Cardiac fibroblast (primary cell): ENCODE data around the gene SLC45A2.

ENCODE experiments used
- DNase-seq, 2 donors: peaks; one replicate each; pipeline versions ENCODE4 v3.0.0 to v3.0.0-alpha.2; 2010; ENCODE audit warnings: low read depth in 2 of 2
- H3K4me3 ChIP-seq, 2 donors: replicated peaks in 1 of 2; 1 replicate in 1 of 2; 2 replicates in 1 of 2; pipeline ENCODE4 v1.5.1; 2011; ENCODE audit warnings: low read depth in 2 of 2, low read length in 2 of 2, mild to moderate bottlenecking in 2 of 2, moderate library complexity in 1 of 2
- TF ChIP-seq, protein P1 (sequence below): IDR thresholded peaks from one replicate; pipeline ENCODE4 v1.5.1; 2011; ENCODE audit warnings: low read depth, mild to moderate bottlenecking, low read length, inconsistent platforms

Gene SLC45A2

DNA sequence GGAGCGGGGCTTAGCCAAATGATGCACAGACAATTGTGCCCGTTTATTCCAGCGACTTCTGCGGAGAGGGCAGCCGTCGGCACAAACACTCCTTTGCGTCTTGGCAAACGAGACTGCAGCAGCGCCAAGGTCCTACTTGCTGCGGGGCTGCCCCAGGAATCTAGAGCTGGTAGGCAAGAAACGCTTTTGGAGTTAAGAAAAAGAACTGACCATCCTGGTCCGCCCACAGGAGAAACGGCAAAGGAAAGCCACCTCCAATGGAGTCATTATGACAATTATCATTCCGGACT is 46.0 kb downstream of the SLC45A2 start:
- DNase-seq, result no peak
- no peak overlapping the region for H3K4me3 ChIP-seq

DNA sequence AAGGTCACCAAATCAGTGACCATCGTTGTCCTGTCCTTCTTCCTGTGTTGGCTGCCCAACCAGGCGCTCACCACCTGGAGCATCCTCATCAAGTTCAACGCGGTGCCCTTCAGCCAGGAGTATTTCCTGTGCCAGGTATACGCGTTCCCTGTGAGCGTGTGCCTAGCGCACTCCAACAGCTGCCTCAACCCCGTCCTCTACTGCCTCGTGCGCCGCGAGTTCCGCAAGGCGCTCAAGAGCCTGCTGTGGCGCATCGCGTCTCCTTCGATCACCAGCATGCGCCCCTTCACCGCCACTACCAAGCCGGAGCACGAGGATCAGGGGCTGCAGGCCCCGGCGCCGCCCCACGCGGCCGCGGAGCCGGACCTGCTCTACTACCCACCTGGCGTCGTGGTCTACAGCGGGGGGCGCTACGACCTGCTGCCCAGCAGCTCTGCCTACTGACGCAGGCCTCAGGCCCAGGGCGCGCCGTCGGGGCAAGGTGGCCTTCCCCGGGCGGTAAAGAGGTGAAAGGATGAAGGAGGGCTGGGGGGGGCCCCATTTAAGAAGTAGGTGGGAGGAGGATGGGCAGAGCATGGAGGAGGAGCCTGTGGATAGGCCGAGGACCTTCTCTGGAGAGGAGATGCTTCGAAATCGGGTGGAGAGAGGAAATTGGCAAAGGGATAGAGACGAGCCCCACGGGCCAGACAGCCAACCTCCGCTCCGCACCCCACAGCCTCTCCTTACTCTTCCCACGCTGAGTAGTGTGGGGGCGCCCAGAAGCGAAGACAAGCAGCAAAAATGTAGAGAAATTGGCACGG is 46.6 kb downstream of the SLC45A2 start:
- peak in 1 of 2 donors; percentile 9 for DNase-seq
- TF ChIP-seq, protein P1, sequence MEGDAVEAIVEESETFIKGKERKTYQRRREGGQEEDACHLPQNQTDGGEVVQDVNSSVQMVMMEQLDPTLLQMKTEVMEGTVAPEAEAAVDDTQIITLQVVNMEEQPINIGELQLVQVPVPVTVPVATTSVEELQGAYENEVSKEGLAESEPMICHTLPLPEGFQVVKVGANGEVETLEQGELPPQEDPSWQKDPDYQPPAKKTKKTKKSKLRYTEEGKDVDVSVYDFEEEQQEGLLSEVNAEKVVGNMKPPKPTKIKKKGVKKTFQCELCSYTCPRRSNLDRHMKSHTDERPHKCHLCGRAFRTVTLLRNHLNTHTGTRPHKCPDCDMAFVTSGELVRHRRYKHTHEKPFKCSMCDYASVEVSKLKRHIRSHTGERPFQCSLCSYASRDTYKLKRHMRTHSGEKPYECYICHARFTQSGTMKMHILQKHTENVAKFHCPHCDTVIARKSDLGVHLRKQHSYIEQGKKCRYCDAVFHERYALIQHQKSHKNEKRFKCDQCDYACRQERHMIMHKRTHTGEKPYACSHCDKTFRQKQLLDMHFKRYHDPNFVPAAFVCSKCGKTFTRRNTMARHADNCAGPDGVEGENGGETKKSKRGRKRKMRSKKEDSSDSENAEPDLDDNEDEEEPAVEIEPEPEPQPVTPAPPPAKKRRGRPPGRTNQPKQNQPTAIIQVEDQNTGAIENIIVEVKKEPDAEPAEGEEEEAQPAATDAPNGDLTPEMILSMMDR, result no peak
- no peak overlapping the region for H3K4me3 ChIP-seq

More for the DNA sequence above, 46.0 kb downstream of the SLC45A2 start:
- TF ChIP-seq, protein P1, result no peak

DNA sequence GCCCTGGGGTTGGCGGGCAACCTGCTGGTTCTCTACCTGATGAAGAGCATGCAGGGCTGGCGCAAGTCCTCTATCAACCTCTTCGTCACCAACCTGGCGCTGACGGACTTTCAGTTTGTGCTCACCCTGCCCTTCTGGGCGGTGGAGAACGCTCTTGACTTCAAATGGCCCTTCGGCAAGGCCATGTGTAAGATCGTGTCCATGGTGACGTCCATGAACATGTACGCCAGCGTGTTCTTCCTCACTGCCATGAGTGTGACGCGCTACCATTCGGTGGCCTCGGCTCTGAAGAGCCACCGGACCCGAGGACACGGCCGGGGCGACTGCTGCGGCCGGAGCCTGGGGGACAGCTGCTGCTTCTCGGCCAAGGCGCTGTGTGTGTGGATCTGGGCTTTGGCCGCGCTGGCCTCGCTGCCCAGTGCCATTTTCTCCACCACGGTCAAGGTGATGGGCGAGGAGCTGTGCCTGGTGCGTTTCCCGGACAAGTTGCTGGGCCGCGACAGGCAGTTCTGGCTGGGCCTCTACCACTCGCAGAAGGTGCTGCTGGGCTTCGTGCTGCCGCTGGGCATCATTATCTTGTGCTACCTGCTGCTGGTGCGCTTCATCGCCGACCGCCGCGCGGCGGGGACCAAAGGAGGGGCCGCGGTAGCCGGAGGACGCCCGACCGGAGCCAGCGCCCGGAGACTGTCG is 47.3 kb downstream of the SLC45A2 start:
- TF ChIP-seq, protein P1, result no peak
- H3K4me3 ChIP-seq, result peak overlapping the region; percentile 45 to 57
- DNase-seq, result peak in 1 of 2 donors; percentile 18

DNA sequence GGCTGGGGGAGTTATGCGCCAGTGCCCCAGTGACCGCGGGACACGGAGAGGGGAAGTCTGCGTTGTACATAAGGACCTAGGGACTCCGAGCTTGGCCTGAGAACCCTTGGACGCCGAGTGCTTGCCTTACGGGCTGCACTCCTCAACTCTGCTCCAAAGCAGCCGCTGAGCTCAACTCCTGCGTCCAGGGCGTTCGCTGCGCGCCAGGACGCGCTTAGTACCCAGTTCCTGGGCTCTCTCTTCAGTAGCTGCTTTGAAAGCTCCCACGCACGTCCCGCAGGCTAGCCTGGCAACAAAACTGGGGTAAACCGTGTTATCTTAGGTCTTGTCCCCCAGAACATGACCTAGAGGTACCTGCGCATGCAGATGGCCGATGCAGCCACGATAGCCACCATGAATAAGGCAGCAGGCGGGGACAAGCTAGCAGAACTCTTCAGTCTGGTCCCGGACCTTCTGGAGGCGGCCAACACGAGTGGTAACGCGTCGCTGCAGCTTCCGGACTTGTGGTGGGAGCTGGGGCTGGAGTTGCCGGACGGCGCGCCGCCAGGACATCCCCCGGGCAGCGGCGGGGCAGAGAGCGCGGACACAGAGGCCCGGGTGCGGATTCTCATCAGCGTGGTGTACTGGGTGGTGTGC is 48.0 kb downstream of the SLC45A2 start, which contains the start of gene RXFP3:
Gene RXFP3 (plus strand): TSS at position 6 of the 636 bp plus-strand sequence. CDS start 355 bp downstream, at position 361.
- peak within 1 kb of the TSS; percentile 45 to 57 for H3K4me3 ChIP-seq
- peak; percentile 45 to 67 for DNase-seq
- TF ChIP-seq, protein P1, result no peak

DNA sequence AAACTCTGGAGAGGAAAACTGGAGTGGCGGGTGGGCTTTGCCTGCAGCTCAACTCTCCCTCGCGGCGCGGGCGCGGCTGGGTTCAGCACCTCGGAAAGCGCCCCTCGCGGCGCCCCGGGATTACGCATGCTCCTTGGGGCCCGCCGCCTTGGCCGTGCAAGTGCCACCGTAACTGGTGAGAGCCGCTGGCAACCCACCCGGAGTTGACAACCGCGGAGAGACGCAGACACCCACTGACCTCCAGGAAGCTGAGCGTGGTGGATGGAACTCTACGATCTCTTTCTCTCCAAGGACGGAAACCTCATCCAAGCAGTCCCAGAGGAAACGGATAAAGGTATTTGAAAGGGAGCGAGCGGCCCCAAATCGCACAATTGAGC is 48.5 kb downstream of the SLC45A2 start:
- TF ChIP-seq, protein P1, result no peak
- peak overlapping the region; percentile 45 to 57 for H3K4me3 ChIP-seq
- DNase-seq, result peak; percentile 69 to 70

DNA sequence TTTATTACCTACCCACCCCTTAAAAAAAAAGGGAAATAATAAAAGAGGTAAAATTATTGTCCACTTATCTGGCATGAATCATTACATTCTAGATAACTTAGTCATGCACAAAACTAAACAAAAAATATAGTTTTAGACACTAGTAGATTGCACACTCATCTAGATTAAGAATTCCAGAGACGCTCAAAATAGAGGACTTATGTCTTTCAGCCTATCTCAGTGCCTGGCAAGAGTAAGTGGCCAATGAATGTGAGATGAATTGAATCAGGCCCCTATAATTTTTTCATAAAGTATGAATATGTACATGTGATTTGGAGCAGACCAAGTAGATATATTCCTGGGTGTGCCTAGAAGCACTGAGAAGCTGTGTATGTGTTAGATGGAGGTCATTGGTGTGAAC is 50.3 kb downstream of the SLC45A2 start:
- DNase-seq, result peak in 1 of 2 donors; percentile 64
- TF ChIP-seq, protein P1, result no peak
- H3K4me3 ChIP-seq, result no peak overlapping the region
